ENCODE results near the gene PLTP.

DNA sequence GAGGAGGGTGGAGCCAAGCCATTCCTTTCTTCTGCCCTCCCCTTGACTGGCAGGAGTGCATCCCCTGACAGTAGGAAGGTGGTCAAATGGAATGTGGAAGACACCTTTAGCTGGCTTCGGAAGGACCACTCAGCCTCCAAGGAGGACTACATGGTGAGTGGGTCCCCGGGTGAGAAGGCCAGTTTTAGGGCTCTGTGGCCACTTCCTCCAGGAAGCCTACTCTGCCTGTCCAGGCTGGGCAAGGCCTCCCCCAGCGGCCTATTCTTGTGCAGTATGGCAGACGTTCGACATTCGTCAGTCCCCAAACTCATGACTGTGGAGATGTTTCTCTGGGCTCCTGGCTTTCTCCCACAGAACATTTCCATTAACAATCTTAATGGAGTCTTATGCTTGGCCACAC lies 31.7 kb upstream of the PLTP start:
- TF ChIP-seq EZH2 (IDR thresholded peaks at IDR 0.05; ENCODE audit: borderline replicate concordance, insufficient read depth, low read length, poor library complexity, severe bottlenecking) (no peak), EP300 (conservative IDR thresholded peaks at IDR 0.05; ENCODE audit: poor library complexity, severe bottlenecking) (no peak), RAD21 (conservative IDR thresholded peaks at IDR 0.05) (no peak), SMC3 (conservative IDR thresholded peaks at IDR 0.05; ENCODE audit: poor library complexity) (no peak), TAF1 (IDR thresholded peaks at IDR 0.05; ENCODE audit: low read depth) (no peak), POLR2AphosphoS5 (IDR thresholded peaks at IDR 0.05) (no peak)
- TF ChIP-seq, protein P1, sequence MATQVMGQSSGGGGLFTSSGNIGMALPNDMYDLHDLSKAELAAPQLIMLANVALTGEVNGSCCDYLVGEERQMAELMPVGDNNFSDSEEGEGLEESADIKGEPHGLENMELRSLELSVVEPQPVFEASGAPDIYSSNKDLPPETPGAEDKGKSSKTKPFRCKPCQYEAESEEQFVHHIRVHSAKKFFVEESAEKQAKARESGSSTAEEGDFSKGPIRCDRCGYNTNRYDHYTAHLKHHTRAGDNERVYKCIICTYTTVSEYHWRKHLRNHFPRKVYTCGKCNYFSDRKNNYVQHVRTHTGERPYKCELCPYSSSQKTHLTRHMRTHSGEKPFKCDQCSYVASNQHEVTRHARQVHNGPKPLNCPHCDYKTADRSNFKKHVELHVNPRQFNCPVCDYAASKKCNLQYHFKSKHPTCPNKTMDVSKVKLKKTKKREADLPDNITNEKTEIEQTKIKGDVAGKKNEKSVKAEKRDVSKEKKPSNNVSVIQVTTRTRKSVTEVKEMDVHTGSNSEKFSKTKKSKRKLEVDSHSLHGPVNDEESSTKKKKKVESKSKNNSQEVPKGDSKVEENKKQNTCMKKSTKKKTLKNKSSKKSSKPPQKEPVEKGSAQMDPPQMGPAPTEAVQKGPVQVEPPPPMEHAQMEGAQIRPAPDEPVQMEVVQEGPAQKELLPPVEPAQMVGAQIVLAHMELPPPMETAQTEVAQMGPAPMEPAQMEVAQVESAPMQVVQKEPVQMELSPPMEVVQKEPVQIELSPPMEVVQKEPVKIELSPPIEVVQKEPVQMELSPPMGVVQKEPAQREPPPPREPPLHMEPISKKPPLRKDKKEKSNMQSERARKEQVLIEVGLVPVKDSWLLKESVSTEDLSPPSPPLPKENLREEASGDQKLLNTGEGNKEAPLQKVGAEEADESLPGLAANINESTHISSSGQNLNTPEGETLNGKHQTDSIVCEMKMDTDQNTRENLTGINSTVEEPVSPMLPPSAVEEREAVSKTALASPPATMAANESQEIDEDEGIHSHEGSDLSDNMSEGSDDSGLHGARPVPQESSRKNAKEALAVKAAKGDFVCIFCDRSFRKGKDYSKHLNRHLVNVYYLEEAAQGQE (IDR thresholded peaks at IDR 0.05; ENCODE audit: borderline replicate concordance): no peak
- TF ChIP-seq, protein P2, sequence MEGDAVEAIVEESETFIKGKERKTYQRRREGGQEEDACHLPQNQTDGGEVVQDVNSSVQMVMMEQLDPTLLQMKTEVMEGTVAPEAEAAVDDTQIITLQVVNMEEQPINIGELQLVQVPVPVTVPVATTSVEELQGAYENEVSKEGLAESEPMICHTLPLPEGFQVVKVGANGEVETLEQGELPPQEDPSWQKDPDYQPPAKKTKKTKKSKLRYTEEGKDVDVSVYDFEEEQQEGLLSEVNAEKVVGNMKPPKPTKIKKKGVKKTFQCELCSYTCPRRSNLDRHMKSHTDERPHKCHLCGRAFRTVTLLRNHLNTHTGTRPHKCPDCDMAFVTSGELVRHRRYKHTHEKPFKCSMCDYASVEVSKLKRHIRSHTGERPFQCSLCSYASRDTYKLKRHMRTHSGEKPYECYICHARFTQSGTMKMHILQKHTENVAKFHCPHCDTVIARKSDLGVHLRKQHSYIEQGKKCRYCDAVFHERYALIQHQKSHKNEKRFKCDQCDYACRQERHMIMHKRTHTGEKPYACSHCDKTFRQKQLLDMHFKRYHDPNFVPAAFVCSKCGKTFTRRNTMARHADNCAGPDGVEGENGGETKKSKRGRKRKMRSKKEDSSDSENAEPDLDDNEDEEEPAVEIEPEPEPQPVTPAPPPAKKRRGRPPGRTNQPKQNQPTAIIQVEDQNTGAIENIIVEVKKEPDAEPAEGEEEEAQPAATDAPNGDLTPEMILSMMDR (IDR thresholded peaks at IDR 0.05; ENCODE audit: poor library complexity, severe bottlenecking): no peak

Measured in neural cell (in vitro differentiated cells).